ENCODE measurements around the gene ARF1.

ARF1 gene

GRCh38 chr1:228082214-228082917 lies at the start of gene ARF1:
TSS of gene ARF1 (plus strand) at chr1:228082708. CDS start at chr1:228097115, 14,407 bp downstream.
- peak; percentile 92 for DNase-seq

GRCh38 chr1:228033376-228033775 lies 49.1 kb upstream of the ARF1 start:
- DNase-seq, result no peak

DNA sequence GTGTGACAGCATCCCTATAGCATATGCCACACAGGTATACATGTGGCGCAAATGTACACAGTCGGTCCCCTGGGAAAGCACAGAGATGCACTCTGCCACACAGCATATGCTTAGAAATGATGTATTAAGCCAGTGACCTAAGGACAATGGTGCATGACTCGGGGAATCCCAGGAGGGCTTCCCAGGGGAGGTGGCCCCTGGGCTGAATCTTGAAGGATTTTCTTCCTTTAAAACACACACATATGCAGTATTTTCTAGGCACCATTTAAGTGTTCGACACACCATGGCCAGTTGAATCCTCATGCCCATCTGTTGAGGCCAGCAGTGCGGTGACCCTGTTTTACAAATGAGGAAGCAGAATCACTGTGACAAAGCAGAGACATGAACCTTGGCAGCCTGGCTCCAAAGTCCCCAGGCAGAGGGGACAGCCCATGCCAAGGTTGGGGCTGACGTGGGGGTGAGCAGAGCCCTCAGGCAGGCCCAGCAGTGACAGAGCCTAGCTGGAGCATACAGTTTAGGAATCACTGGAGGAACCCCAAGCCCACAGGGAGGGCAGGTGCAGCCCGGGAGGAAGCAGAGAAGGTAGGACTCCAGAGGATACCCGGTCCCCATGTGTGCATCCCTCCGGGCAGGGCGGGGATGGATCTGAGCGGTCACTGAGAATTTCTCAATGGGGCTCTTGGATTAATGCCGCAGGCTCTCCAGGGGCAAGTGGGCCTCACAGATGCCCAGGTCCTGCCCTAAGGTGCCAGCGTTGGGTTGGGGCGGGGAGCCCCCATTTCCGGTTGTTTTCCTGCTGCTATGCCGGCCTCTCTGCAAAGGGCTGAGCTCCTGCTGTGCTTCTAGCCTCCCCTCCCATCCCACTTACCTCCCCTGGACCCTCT lies 47.3 kb upstream of the ARF1 start:
- no peak for DNase-seq

- DNase-seq, result no peak
Observed at GRCh38 chr1:228035844-228036243, 46.7 kb upstream of the ARF1 start.

DNA sequence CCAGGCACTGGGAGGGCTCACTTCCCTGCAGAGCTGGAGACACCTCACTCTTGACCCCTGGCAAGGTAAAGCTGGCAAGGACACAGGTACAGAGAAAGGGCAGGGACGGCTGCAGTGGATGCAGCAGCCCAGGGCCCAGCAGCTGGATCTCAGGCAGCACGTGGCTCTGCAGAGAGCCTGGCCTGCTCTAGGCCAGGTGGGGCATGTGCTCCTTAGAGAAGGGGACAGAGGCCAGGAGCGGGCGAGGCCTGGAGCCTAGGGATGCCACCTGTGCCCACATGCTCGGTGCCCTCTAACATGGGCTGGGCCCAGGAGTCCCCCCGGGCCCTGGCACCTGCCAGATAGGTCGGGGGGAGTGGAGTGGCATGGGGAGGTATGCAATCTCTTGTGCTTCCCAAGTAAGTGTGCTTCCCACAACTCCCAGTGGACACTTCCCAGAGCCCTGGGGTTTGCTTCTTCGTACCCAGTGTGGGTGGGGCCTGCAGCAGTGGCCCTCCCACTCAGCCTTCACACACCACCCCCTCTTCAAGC lies 45.7 kb upstream of the ARF1 start:
- no peak for DNase-seq

DNA sequence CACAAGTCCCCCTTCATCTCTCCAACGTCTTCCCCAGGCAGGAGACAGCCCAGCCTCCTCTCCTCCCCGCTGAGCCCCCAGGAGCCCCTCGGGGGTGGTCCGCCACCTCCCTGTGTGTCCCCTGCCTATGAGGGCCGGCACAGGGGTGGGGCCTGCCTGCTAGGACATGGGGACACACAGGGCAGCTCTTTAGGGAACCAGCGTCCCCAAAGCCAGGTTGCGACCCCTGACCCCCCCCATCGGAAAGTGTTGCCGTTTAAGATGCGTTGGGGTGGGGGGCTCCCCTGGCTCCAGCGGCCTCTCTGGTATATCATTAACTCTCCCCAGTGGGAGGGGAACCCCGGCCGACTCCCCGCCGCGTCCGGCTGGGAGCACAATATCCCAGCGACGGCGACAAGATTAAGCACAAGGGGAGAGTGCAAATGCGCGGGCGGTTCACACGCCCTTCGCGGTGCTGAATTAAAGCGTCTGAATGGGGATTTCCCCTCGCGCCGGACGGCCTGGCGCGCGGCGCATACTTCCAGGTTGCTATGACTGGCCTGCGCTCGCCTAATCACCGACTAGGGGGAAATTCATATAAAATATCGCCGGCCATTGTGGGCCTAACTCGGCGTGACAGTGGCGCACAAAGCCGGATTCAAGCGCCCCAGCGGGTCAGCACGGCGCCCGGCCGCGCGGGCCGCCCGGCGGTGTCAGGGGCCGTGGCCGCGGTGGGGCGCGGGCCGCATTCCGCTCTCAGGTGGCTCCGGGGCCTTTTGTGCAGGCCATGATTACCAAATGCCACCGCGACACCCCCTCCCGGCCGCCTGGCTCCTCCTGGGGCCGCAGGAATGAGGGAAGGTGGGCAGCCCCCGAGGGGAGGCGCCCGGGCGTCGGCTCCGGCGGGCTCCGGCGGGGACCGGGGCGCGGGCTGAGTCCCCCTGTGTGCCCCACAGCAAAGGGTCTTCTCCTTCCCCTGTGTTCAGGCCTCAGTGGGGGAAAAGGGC lies 44.8 kb upstream of the ARF1 start:
- DNase-seq, result peak; percentile 23

DNA sequence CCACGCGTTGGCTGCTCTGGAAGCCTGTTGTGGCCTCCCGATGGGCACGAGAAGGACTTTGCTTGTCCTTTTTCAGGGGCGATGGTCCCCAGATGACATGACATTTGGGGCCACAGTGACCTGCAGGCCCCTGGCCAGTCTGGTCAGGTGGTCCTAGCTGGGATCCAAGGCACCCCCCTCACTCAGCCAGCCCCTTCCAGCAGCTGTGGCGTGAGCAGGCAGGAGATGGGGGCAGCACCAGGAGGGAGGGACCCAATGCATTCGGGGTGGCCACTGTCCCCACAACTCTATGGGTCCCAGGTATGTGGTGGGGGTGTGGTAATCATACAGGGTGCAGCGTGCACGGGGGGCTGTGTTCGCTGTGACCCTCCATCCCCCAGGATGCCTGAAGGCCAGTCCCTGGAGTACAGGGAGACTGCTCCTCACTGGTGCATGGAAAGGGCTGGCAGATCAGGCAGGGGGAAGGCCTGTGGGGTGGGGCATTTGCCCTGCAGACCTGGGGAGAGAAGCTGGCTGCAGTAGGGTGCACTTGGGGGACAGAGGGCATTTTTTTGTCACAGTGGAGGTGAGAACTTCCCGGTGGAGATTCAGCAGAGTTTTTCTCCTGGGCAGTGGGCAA lies 44.0 kb upstream of the ARF1 start:
- DNase-seq, result no peak

GRCh38 chr1:228039006-228039903 lies 43.3 kb upstream of the ARF1 start:
- no peak for DNase-seq

DNA sequence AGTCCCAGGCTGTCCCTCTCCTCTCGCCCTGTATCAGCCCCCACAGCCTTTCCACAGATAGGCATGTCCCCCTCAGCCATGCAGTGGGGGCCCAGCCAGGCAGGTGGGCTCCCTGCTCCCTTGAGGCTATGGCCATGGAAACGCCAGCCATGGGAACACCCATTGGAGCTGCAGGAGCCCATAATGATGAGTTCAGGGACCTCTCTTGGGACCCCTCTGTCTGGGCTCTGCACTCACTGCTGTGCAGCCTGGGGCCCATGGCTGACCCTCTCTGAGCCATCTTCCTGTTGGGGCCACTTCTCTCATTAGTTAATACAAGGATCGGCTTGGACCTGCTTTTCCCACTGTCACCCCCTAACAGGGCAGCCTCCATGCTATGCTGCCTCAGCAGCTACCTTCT lies 42.5 kb upstream of the ARF1 start:
- DNase-seq, result no peak

GRCh38 chr1:228041316-228041715 lies 41.2 kb upstream of the ARF1 start:
- no peak for DNase-seq

DNA sequence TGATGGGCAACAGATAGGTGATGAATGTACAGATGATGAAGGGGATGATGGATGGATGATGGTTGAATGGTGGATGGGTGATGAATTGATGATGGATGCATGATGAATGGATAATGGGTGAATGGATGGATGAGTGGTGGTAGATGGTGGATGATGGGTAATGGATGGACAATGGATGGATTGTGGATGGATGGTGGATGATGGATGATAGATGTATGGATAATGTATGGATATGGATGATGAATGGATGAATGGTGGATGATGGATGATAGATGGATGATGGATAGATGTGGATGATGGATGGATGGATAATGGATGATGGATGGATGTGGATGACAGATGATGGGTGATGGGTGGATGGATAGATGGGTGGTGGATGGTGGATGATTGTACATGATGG lies 40.0 kb upstream of the ARF1 start:
- DNase-seq, result no peak

GRCh38 chr1:228043281-228043848 lies 39.1 kb upstream of the ARF1 start:
- no peak for DNase-seq

- no peak for DNase-seq
Observed at GRCh38 chr1:228044961-228045360, 37.5 kb upstream of the ARF1 start.

DNA sequence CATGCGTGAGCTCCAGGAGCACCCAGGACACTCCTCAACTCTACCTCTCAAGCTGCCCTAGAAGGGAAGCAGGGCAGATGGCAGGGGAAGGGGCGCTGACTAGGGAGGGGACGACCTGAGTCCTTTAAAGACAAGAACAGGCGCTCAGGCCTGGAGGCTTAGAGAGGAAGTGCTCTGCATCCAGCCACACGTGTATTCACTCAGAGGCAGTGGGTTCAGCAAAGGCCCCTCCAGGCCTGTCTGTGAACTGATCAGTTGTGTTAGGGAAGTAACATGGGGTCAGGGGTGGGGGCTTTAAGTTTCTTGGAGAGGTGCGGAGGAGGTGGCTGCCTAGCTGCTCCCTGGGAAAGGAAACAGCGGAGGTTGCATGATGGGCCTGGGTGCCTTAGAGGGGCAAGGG lies 37.1 kb upstream of the ARF1 start:
- no peak for DNase-seq

GRCh38 chr1:228045871-228046270 lies 36.6 kb upstream of the ARF1 start:
- DNase-seq, result no peak

GRCh38 chr1:228046421-228047182 lies 35.9 kb upstream of the ARF1 start:
- no peak for DNase-seq

GRCh38 chr1:228047183-228047466 lies 35.4 kb upstream of the ARF1 start:
- no peak for DNase-seq

- DNase-seq, result no peak
Observed at GRCh38 chr1:228048120-228048519, 34.4 kb upstream of the ARF1 start.

DNA sequence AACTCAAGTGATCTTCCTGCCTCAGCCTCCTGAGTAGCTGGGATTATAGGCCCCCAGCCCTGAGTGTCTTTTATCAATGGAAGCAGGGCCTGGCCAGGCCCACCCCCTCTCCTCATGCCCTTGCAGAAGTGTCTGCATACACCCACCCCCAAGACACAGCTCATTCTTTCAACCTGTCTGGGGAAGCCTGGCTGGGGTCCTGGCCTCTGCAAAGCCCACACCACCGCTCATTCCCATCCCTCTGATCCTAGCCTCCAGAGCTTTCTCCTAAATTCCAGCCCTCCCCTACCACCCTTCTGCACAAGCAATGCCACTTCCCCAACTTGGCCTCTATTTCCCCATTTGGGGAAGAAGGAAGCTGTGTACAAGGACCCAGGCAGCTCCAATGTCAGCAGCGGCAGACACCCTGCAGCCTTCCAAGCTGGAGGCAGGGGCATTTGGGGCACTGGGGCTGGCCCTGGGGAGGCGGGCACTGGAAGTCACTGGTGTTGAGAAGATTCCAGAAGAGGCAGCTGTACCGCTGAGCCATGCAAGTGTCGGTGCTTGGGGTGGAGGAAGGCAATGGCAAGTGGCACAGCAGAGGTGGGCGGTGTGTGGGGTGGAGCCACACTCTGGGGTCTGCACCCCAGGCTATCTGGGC lies 33.7 kb upstream of the ARF1 start:
- DNase-seq, result no peak
